Left lung (tissue), 10 donors: ENCODE measurements around the gene EMILIN2. TPM values are rescaled to one million over a fixed set of nuclear protein-coding genes. Genes with fewer than 3 reads are reported as not detected.

Experiments
- ATAC-seq: fragments of 200-7000 bp; cut with Tn5 transposase; one replicate; pipeline ENCODE4 v1.9.1; 2020; ENCODE audit warnings: moderate library complexity
- DNase-seq, 4 donors: peaks; one replicate each; pipeline ENCODE4 v3.0.0-alpha.2; 2013 to 2020
- H3K27ac ChIP-seq, 2 donors: fragments of 200-600 bp; sonication (generic) in 1 of 2; one replicate each; pipeline versions ENCODE4 v1.5.0 to v1.8.0; 2020 to 2021
- H3K27me3 ChIP-seq, 2 donors: fragments of 200-600 bp; sonication (generic) in 1 of 2; one replicate each; pipeline versions ENCODE4 v1.5.0 to v1.8.0; 2020 to 2021
- H3K36me3 ChIP-seq, 2 donors: fragments of 200-600 bp; sonication (generic) in 1 of 2; one replicate each; pipeline versions ENCODE4 v1.5.0 to v1.8.0; 2020 to 2021
- H3K4me1 ChIP-seq, 2 donors: fragments of 200-600 bp; one replicate each; pipeline ENCODE4 v1.8.0; 2021
- H3K4me3 ChIP-seq, 2 donors: fragments of 200-600 bp; sonication (generic) in 1 of 2; one replicate each; pipeline versions ENCODE4 v1.5.0 to v1.8.0; 2020 to 2021; ENCODE audit warnings: mild to moderate bottlenecking in 1 of 2
- H3K9me3 ChIP-seq, 2 donors: fragments of 200-600 bp; sonication (generic) in 1 of 2; one replicate each; pipeline versions ENCODE4 v1.5.0 to v1.8.0; 2020 to 2021
- CTCF ChIP-seq, 2 donors: fragments of 200-600 bp; sonication (generic) in 1 of 2; IDR thresholded peaks; one replicate each; pipeline versions ENCODE4 v1.5.0 to v1.8.0; 2021; ENCODE audit warnings: antibody characterized with exemption in 2 of 2
- intact Hi-C, 2 donors: fragments of 100-400 bp; cut with DNase I; formaldehyde crosslinking; loops; one replicate each; pipeline versions ENCODE4 v1.11.2 to v1.14.2; 2022
- polyA plus RNA-seq, 6 donors: library from polyadenylated mRNA; unstranded; fragments of 120-200 nt; gene quantifications; one replicate each; pipeline ENCODE4 v1.2.1, GENCODE V29; 2013; ENCODE audit not compliant: insufficient read length in 6 of 6
- total RNA-seq, 2 donors: library from RNA; stranded (reverse); fragmentation: NEBNext Ultra II Directional; extraction: Animal tissue kit (Norgen Biotek cat#: 25700); gene quantifications; one replicate each; pipeline ENCODE4 v1.2.1, GENCODE V29; 2021
- donor health status: DM: no; HTN: yes; CAD: no.
- donor health status: DM: no; HTN: no; CAD: no.

Gene EMILIN2
- total and polyA plus RNA-seq, 8 donors, result 10.6 to 56.2 (median 15.1) TPM

GRCh38 chr18:2927745-2928144 lies 80.9 kb downstream of the EMILIN2 start:
- Histone ChIP-seq H3K27me3 (no peaks in the 10 kb centered on the region), H3K27ac (no peak overlapping the region), H3K36me3 (peaks cover 0 to 91% of the 10 kb centered on the region in 2 donors), H3K9me3 (no peaks in the 10 kb centered on the region), H3K4me1 (peaks cover 0 to 4% of the 10 kb centered on the region in 2 donors), H3K4me3 (no peak overlapping the region)
- intact Hi-C loops, result no loop called here
- no peak for ATAC-seq
- TF ChIP-seq CTCF (IDR thresholded peaks at IDR 0.05), result no peak
- DNase-seq, result no peak

GRCh38 chr18:2932247-2933181 lies 85.7 kb downstream of the EMILIN2 start:
- TF ChIP-seq CTCF (IDR thresholded peaks at IDR 0.05), result peak; percentile 68 to 75
- no peaks in the 10 kb centered on the region for H3K27me3 ChIP-seq
- ATAC-seq (peak; percentile 81), DNase-seq (peak in 2 of 4 donors; percentile 65 to 71)
- H3K4me1 ChIP-seq, result peaks cover 0 to 11% of the 10 kb centered on the region in 2 donors
- H3K9me3 ChIP-seq, result no peaks in the 10 kb centered on the region
- peaks cover 0 to 79% of the 10 kb centered on the region in 2 donors for H3K36me3 ChIP-seq
- intact Hi-C loops, result loop anchor here in 1 of 2 donors (5.0 to 10.0 kb wide), 4 partner anchors 52 to 315 kb away; partner anchors contain the start of gene MYL12A
- H3K27ac ChIP-seq, result no peak overlapping the region
- H3K4me3 ChIP-seq, result no peak overlapping the region

- H3K36me3 ChIP-seq, result peaks cover 0 to 79% of the 10 kb centered on the region in 2 donors
- no peak for TF ChIP-seq CTCF (IDR thresholded peaks at IDR 0.05)
Measured at GRCh38 chr18:2933995-2934394, 87.2 kb downstream of the EMILIN2 start.

GRCh38 chr18:2935438-2936192 lies 88.8 kb downstream of the EMILIN2 start:
- Histone ChIP-seq H3K4me1 (peaks cover 0 to 11% of the 10 kb centered on the region in 2 donors), H3K9me3 (no peaks in the 10 kb centered on the region), H3K27ac (no peak overlapping the region), H3K27me3 (no peaks in the 10 kb centered on the region), H3K4me3 (no peak overlapping the region), H3K36me3 (peaks cover 0 to 71% of the 10 kb centered on the region in 2 donors)
- intact Hi-C loops, result loop anchor here in 1 of 2 donors (10.0 kb wide), 3 partner anchors 49 to 199 kb away; no protein-coding TSS in a partner anchor
- TF ChIP-seq CTCF (IDR thresholded peaks at IDR 0.05), result no peak
- ATAC-seq, result no peak
- DNase-seq, result no peak

More at GRCh38 chr18:2933995-2934394, 87.2 kb downstream of the EMILIN2 start:
- no peak for DNase-seq
- H3K4me3 ChIP-seq, result no peak overlapping the region
- peaks cover 0 to 11% of the 10 kb centered on the region in 2 donors for H3K4me1 ChIP-seq
- intact Hi-C loops, result loop anchor here in 1 of 2 donors (5.0 to 10.0 kb wide), 4 partner anchors 51 to 313 kb away; partner anchors contain the start of gene MYL12A
- H3K9me3 ChIP-seq, result no peaks in the 10 kb centered on the region
- no peak overlapping the region for H3K27ac ChIP-seq
- H3K27me3 ChIP-seq, result no peaks in the 10 kb centered on the region
- no peak for ATAC-seq
